ENCODE measurements around the gene CHCHD10. TPM values are rescaled to one million over a fixed set of nuclear protein-coding genes. Genes with fewer than 3 reads are reported as not detected.

CHCHD10 gene
- total and polyA plus RNA-seq, 2 of the 13 experiments (the other 11 are each of a cell fraction or from before 2014, with no cell fraction given), result 37.0 to 62.8 TPM

GRCh38 chr22:23752090-23752691 is 15.6 kb downstream of the CHCHD10 start (continued):
- TF ChIP-seq, protein P1, sequence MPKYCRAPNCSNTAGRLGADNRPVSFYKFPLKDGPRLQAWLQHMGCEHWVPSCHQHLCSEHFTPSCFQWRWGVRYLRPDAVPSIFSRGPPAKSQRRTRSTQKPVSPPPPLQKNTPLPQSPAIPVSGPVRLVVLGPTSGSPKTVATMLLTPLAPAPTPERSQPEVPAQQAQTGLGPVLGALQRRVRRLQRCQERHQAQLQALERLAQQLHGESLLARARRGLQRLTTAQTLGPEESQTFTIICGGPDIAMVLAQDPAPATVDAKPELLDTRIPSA (CRISPR knock-in tag; IDR thresholded peaks at IDR 0.05; ENCODE audit: borderline replicate concordance), result no peak
- TF ChIP-seq FOXC1 (CRISPR knock-in tag; IDR thresholded peaks at IDR 0.05; ENCODE audit: borderline replicate concordance) (no peak), ELK4 (CRISPR knock-in tag; IDR thresholded peaks at IDR 0.05; ENCODE audit: borderline replicate concordance) (no peak), ZZZ3 (CRISPR knock-in tag; IDR thresholded peaks at IDR 0.05; ENCODE audit: borderline replicate concordance) (no peak), ZNF44 (CRISPR knock-in tag; IDR thresholded peaks at IDR 0.05) (no peak), SSRP1 (CRISPR knock-in tag; IDR thresholded peaks at IDR 0.05) (no peak), USF2 (IDR thresholded peaks at IDR 0.05; ENCODE audit: low read depth, low read length) (no peak), USF2 (CRISPR knock-in tag; IDR thresholded peaks at IDR 0.05; ENCODE audit: borderline replicate concordance) (no peak), U2AF2 (IDR thresholded peaks at IDR 0.05; ENCODE audit: low read depth, low read length) (no peak), RFXANK (CRISPR knock-in tag; IDR thresholded peaks at IDR 0.05) (no peak), ZBTB39 (CRISPR knock-in tag; IDR thresholded peaks at IDR 0.05) (no peak), AGO2 (optimal IDR thresholded peaks at IDR 0.05; ENCODE audit: low read depth, low read length) (peak; percentile 26)
- TF ChIP-seq, protein P2, sequence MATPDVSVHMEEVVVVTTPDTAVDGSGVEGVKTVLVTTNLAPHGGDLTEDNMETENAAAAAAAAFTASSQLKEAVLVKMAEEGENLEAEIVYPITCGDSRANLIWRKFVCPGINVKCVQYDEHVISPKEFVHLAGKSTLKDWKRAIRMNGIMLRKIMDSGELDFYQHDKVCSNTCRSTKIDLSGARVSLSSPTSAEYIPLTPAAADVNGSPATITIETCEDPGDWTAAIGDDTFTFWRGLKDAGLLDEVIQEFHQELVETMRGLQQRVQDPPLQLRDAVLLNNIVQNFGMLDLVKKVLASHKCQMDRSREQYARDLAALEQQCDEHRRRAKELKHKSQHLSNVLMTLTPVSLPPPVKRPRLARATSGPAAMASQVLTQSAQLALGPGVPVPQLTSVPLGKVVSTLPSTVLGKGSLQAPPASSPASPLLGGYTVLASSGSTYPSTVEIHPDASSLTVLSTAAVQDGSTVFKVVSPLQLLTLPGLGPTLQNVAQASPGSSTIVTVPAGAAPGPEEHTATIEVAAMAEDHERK (CRISPR knock-in tag; IDR thresholded peaks at IDR 0.05; ENCODE audit: low read depth), result no peak
